Measurements from ENCODE around the gene FCRLA. TPM values are rescaled to one million over a fixed set of nuclear protein-coding genes. Genes with fewer than 3 reads are reported as not detected.
"Not testable (repeated sequence)": the region's sequence is repeated elsewhere in the genome, so short reads cannot be mapped to it uniquely, and the experiment has no call there.

Gene FCRLA
- total RNA-seq, 1 donor, result 1.4 TPM

DNA sequence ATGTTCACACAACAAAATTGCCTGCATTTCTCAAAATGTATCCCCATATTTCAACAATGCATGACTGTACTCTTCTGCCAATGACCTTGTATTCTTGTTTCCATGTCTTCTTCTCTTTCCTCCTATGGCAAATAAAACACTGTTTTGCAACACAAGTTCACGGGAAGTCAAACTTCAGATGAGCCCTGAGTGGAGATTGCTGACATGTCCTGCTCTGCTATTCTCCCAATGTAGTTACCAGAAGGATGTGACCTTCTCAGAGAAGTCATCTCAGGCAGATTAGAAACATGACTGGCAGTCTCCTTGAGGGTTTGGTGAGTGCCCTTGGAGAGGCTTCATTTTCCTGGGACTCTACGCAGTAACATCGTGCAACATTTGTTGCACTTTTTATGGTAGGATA is 28.5 kb upstream of the FCRLA start:
- TF ChIP-seq, protein P1, sequence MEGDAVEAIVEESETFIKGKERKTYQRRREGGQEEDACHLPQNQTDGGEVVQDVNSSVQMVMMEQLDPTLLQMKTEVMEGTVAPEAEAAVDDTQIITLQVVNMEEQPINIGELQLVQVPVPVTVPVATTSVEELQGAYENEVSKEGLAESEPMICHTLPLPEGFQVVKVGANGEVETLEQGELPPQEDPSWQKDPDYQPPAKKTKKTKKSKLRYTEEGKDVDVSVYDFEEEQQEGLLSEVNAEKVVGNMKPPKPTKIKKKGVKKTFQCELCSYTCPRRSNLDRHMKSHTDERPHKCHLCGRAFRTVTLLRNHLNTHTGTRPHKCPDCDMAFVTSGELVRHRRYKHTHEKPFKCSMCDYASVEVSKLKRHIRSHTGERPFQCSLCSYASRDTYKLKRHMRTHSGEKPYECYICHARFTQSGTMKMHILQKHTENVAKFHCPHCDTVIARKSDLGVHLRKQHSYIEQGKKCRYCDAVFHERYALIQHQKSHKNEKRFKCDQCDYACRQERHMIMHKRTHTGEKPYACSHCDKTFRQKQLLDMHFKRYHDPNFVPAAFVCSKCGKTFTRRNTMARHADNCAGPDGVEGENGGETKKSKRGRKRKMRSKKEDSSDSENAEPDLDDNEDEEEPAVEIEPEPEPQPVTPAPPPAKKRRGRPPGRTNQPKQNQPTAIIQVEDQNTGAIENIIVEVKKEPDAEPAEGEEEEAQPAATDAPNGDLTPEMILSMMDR (IDR thresholded peaks at IDR 0.05; ENCODE audit: extremely low read depth, low read depth, low read length), result no peak
- H3K4me2 ChIP-seq (ENCODE audit: insufficient read depth, low read length), result no peak overlapping the region
- peaks cover 7% of the 10 kb centered on the region for H3K27me3 ChIP-seq (ENCODE audit: insufficient read depth, low read length)
- no peak overlapping the region for H3K27ac ChIP-seq (ENCODE audit: low read depth, low read length)
- H2AFZ ChIP-seq (ENCODE audit: low read length), result no peak overlapping the region
- H4K20me1 ChIP-seq (ENCODE audit: insufficient read depth, low read length), result no peaks in the 10 kb centered on the region
- H3K36me3 ChIP-seq (ENCODE audit: insufficient read depth, low read length), result no peaks in the 10 kb centered on the region
- DNase-seq (ENCODE audit: insufficient read length, low spot score, missing footprints), result no peak
- no peaks in the 10 kb centered on the region for H3K9me3 ChIP-seq (ENCODE audit: low read depth, low read length)
- no peaks in the 10 kb centered on the region for H3K79me2 ChIP-seq (ENCODE audit: insufficient read depth, low read length)
- no peak overlapping the region for H3K4me3 ChIP-seq (ENCODE audit: insufficient read depth, low read length)
- H3K4me1 ChIP-seq (ENCODE audit: insufficient read depth, low read length), result no peaks in the 10 kb centered on the region

DNA sequence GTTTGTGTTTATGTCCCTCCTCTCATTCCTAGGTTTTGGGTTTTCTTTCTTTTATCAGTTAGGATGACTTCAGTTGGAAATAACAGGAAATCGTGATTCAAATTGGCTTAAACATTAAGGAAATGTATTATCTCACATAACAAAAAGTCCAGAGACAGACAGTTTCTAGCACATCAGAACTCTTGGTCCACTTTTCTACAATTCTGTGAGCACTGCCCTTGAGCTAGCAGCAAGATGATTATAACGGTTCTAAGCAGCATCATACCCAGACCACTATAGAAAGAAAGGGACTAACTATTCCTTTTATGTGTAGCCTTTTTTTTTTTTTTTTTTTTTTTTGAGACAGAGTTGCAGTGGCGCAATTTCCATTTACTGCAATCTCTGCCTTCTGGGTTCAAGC is 25.1 kb upstream of the FCRLA start:
- TF ChIP-seq, protein P1 (IDR thresholded peaks at IDR 0.05; ENCODE audit: extremely low read depth, low read depth, low read length), result no peak
- H3K9me3 ChIP-seq (ENCODE audit: low read depth, low read length), result no peaks in the 10 kb centered on the region
- H3K36me3 ChIP-seq (ENCODE audit: insufficient read depth, low read length), result no peaks in the 10 kb centered on the region
- no peaks in the 10 kb centered on the region for H3K79me2 ChIP-seq (ENCODE audit: insufficient read depth, low read length)
- H3K27ac ChIP-seq (ENCODE audit: low read depth, low read length), result no peak overlapping the region
- peaks cover 7% of the 10 kb centered on the region for H3K27me3 ChIP-seq (ENCODE audit: insufficient read depth, low read length)
- no peaks in the 10 kb centered on the region for H4K20me1 ChIP-seq (ENCODE audit: insufficient read depth, low read length)
- H3K4me1 ChIP-seq (ENCODE audit: insufficient read depth, low read length), result no peaks in the 10 kb centered on the region
- H2AFZ ChIP-seq (ENCODE audit: low read length), result no peak overlapping the region
- no peak overlapping the region for H3K4me2 ChIP-seq (ENCODE audit: insufficient read depth, low read length)
- H3K4me3 ChIP-seq (ENCODE audit: insufficient read depth, low read length), result no peak overlapping the region
- DNase-seq (ENCODE audit: insufficient read length, low spot score, missing footprints), result no peak

DNA sequence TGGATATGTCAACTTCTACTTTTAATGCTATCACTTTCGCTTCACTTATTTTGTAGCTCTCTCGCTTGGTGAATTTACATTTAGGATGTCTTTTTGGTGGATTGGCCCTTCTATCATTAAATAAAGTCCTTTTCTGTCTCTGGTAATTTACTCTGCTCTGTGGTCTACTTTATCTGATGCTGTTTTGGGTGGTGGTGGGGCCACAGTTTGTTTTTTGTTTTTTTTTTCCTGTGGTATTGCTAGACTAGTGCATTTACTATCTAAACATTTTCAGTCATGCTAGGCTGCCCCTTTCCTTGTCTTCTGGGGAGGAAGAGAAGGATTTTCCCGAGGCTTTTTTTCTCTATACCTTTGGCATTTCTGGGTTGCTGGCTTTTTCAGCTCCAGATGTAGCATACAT is 18.1 kb upstream of the FCRLA start:
- TF ChIP-seq, protein P1 (IDR thresholded peaks at IDR 0.05; ENCODE audit: extremely low read depth, low read depth, low read length), result no peak
- no peaks in the 10 kb centered on the region for H4K20me1 ChIP-seq (ENCODE audit: insufficient read depth, low read length)
- no peak overlapping the region for H3K27ac ChIP-seq (ENCODE audit: low read depth, low read length)
- DNase-seq (ENCODE audit: insufficient read length, low spot score, missing footprints), result no peak
- peak overlapping the region; percentile 55 for H2AFZ ChIP-seq (ENCODE audit: low read length)
- no peaks in the 10 kb centered on the region for H3K4me1 ChIP-seq (ENCODE audit: insufficient read depth, low read length)
- no peaks in the 10 kb centered on the region for H3K36me3 ChIP-seq (ENCODE audit: insufficient read depth, low read length)
- H3K79me2 ChIP-seq (ENCODE audit: insufficient read depth, low read length), result no peaks in the 10 kb centered on the region
- H3K4me2 ChIP-seq (ENCODE audit: insufficient read depth, low read length), result no peak overlapping the region
- H3K27me3 ChIP-seq (ENCODE audit: insufficient read depth, low read length), result no peaks in the 10 kb centered on the region
- H3K4me3 ChIP-seq (ENCODE audit: insufficient read depth, low read length), result no peak overlapping the region
- H3K9me3 ChIP-seq (ENCODE audit: low read depth, low read length), result no peaks in the 10 kb centered on the region

DNA sequence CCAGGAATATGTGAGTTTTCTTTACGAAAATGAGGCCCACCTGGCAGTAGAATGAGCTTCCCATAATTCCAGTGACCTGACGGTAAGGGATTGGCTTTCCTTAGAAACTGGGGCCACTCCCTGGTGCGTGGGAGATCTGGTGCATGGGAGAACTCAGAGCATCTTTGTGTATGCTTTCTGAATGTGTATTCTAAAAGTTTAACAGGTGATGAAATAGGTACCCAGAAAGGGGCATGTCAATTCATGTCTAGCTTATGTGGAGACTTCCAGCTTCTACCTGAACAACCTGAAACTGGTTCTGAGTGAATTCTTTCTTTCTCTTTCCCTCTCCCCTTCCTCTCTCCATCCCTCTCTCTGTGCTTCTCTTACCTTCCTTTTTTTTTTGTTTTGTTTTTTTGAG is 15.2 kb upstream of the FCRLA start:
- no peaks in the 10 kb centered on the region for H4K20me1 ChIP-seq (ENCODE audit: insufficient read depth, low read length)
- H3K27me3 ChIP-seq (ENCODE audit: insufficient read depth, low read length), result no peaks in the 10 kb centered on the region
- H3K27ac ChIP-seq (ENCODE audit: low read depth, low read length), result no peak overlapping the region
- no peak overlapping the region for H3K4me3 ChIP-seq (ENCODE audit: insufficient read depth, low read length)
- H3K9me3 ChIP-seq (ENCODE audit: low read depth, low read length), result no peaks in the 10 kb centered on the region
- no peaks in the 10 kb centered on the region for H3K79me2 ChIP-seq (ENCODE audit: insufficient read depth, low read length)
- TF ChIP-seq, protein P1 (IDR thresholded peaks at IDR 0.05; ENCODE audit: extremely low read depth, low read depth, low read length), result no peak
- no peaks in the 10 kb centered on the region for H3K36me3 ChIP-seq (ENCODE audit: insufficient read depth, low read length)
- no peak overlapping the region for H2AFZ ChIP-seq (ENCODE audit: low read length)
- no peak overlapping the region for H3K4me2 ChIP-seq (ENCODE audit: insufficient read depth, low read length)
- DNase-seq (ENCODE audit: insufficient read length, low spot score, missing footprints), result no peak
- H3K4me1 ChIP-seq (ENCODE audit: insufficient read depth, low read length), result no peaks in the 10 kb centered on the region

DNA sequence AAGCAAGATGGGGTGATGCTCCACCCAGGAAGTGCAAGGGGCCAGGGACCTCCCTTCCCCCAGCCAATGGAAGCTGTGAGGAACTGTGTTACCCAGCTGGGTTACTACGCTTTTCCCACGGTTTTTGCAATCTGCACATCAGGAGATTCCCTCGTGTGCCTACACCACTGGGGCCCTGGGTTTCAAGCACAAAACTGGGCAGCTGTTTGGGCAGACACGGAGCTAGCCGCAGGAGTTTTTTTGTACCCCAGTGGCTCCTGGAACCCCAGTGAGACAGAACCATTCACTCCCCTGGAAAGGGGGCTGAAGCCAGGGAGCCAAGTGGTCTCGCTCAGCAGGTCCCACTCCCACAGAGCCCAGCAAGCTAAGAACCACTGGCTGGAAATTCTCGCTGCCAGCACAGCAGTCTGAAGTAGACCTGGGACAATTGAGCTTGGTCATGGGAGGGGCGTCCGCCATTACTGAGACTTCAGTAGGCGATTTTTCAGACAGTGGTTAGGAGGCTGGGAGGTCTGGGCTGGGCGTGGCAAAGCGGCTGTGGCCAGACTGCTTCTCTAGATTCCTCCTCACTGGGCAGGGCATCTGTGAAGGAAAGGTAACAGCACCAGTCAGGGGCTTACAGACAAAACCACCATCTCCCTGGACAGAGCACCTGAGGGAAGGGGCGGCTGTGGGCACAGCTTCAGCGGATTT is 13.9 kb upstream of the FCRLA start:
- H3K27ac ChIP-seq (ENCODE audit: low read depth, low read length); H2AFZ ChIP-seq (ENCODE audit: low read length); H3K27me3 ChIP-seq (ENCODE audit: insufficient read depth, low read length); H3K36me3 ChIP-seq (ENCODE audit: insufficient read depth, low read length); H3K4me2 ChIP-seq (ENCODE audit: insufficient read depth, low read length); H3K9me3 ChIP-seq (ENCODE audit: low read depth, low read length); H4K20me1 ChIP-seq (ENCODE audit: insufficient read depth, low read length); DNase-seq (ENCODE audit: insufficient read length, low spot score, missing footprints); H3K4me1 ChIP-seq (ENCODE audit: insufficient read depth, low read length); H3K4me3 ChIP-seq (ENCODE audit: insufficient read depth, low read length); H3K79me2 ChIP-seq (ENCODE audit: insufficient read depth, low read length): not testable (repeated sequence)

DNA sequence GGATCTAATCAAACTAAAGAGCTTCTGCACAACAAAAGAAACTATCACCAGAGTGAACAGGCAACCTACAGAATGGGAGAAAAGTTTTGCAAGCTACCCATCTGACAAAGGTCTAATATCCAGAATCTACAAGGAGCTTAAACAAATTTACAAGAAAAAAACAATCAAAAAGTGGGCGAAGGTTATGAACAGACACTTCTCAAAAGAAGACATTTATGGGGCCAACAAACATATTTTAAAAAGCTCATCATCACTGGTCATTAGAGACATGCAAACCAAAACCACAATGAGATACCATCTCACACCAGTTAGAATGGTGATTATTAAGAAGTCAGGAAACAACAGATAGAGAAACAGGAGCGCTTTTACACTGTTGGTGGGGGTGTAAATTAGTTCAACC is 8.7 kb upstream of the FCRLA start:
- H3K27ac ChIP-seq (ENCODE audit: low read depth, low read length); H4K20me1 ChIP-seq (ENCODE audit: insufficient read depth, low read length): not testable (repeated sequence)

More for the DNA sequence above, 8.7 kb upstream of the FCRLA start:
- not testable (repeated sequence) for H3K27me3 ChIP-seq (ENCODE audit: insufficient read depth, low read length); H3K9me3 ChIP-seq (ENCODE audit: low read depth, low read length); H2AFZ ChIP-seq (ENCODE audit: low read length); H3K79me2 ChIP-seq (ENCODE audit: insufficient read depth, low read length); DNase-seq (ENCODE audit: insufficient read length, low spot score, missing footprints); H3K4me1 ChIP-seq (ENCODE audit: insufficient read depth, low read length); H3K36me3 ChIP-seq (ENCODE audit: insufficient read depth, low read length); H3K4me2 ChIP-seq (ENCODE audit: insufficient read depth, low read length); H3K4me3 ChIP-seq (ENCODE audit: insufficient read depth, low read length)
